ENCODE data around the gene UAP1L1. TPM values are rescaled to one million over a fixed set of nuclear protein-coding genes. Genes with fewer than 3 reads are reported as not detected.
"Not testable (repeated sequence)": the region's sequence is repeated elsewhere in the genome, so short reads cannot be mapped to it uniquely, and the experiment has no call there.

Gene UAP1L1
- total RNA-seq, 1 donor from 2014 or later: 15.4 TPM

DNA sequence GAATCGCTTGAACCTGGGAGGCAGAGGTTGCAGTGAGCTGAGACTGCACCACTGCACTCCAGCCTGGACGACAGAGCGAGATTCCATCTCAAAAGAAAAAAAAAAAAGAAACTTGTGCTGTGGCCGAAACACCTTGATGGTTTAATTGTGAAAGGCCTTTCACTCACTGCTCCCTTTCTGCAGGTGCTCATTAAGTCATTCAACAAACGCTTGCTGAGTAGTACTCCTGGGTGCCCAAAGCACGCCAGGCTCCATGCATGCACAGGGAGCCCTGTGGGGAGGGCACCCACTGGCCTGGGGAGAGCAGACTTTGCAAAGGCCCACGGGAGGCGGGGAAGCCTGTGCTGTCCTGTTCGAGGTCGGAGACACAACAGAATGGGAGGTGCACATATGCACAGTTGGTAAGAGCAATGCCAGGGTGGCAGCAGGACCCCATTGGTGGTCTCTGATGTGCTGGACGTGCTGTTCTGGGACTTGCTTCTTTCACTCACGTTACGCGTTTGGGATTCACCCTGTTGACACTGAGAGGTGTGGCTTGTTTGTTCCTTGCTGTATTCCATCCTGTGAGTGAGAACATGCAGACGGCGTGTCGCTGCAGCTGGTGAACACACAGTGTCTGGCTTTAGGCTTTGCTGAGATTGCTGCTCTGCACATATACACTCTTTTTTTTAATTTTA, 20.4 kb upstream of the UAP1L1 start:
- DNase-seq (ENCODE audit: low read depth, low spot score): no peak

DNA sequence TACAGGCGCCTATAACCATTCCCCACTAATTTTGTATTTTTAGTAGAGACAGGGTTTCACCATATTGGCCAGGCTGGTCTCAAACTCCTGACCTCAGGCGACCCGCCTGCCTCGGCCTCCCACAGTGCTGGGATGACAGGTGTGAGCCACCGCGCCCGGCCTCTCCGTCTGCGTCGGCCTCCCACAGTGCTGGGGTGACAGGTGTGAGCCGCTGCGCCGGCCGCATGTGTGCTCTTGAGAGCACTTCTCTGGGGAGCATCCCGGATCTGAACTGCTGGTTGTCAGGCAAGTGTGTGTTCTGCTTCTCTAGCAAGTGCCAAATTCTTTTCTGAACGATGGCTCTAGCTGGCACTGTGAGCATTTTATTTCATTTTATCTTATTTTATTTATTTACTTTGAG, 19.8 kb upstream of the UAP1L1 start:
- DNase-seq (ENCODE audit: low read depth, low spot score): no peak

DNA sequence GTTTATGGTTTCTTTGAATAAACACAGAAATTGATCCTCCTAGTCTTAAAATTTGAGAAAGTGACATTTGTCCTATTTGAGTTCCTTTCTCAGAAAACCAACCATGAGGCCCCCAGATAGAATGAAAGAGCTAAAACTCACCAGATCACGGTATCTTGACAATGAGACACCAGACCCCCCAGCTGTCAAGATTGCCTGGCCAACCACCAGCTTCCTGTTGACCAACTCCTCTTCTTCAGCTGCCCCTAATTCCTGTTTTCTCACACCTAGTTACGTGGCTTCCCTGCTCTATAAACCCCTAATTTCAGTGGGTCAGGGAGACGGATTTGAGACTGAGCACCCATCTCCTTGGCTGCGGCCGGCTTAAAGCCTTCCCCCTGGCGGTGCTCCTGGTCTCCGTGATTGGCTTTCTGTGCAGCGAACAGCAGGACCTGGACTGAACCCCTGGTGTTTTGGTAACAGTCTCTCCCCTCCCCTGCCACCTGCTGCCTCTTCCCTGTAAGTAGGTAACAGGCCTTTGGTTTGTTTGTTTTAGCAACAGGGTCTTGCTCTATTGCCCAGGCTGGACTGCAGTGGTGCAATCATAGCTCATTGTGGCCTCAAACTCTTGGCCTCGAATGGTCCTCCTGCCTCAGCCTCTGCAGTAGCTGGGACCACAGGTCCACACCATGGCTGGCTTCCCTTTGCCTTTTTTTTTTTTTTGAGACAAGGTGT, 18.6 kb upstream of the UAP1L1 start:
- DNase-seq (ENCODE audit: low read depth, low spot score): no peak

DNA sequence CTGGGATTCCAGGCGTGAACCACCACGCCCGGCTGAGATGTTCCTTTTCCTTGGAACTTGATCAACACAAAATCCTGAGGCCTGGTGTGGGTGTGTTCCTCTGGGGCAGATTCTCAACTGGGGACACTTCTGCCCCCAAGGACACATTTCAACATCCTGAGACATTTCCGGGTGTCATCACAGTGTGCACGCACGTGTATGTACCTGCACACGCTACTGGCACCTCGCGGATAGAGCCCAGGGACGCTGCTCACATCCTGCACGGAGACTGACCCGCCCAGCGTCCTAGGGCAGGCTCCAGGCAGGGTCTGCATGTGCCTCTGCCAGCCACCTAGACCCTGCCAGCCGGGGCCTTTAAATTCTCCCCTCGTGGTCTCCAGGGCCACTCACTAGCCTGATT, 14.9 kb upstream of the UAP1L1 start:
- DNase-seq (ENCODE audit: low read depth, low spot score): no peak

DNA sequence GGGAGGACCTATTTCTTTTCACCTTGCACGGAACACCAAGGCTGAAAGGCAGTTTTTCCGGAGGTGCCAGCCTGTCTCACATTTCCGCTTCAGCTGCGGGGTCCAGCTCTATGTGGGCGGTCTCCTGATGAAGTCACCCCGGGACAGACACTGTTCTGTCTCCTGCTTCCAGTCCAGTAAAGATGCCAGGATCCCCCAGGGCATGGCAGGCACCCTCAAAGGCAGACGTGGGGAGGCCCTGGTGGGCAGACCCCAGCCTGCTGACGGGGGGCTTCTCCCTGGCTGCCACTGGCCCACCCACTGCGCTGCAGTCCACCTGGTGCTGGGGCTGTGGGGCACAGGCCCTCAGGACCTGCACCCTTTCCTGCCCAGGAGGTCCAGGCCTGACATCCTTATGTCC, 14.5 kb upstream of the UAP1L1 start:
- not testable (repeated sequence) for DNase-seq (ENCODE audit: low read depth, low spot score)

DNA sequence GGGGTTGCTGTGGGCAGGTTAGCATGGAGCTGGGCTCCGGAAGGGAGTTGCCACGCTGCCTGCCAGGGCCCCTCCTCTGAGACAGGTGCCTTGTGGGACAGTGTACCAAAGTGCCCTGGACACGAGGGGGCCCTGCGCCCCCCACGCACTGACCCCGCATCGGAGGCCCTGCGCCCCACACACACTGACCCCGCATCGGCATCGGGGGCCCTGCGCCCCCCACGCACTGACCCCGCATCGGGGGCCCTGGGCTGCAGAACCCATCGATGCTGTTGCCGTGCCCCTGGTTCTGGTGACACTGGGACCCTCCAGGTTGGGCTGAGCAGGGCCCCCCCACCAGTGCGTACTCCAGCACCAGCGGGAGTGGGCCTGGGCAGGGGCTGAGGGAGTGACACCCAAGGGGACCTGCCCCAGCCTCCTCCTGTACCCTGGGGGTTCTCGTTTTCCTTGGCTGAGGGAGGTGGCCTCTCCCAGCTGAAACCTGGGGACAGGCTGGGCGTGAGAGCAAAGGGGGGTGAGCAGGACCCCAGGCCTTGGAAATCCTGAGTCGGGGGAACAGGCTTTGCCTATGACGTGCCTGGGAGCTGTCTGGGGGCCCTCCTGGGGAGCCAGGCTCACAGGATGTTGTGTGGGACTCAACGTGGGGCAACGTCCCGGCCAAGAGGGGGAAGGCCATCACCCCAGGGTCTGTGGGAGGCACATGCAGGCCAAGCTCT, 13.8 kb upstream of the UAP1L1 start:
- DNase-seq (ENCODE audit: low read depth, low spot score): no peak

DNA sequence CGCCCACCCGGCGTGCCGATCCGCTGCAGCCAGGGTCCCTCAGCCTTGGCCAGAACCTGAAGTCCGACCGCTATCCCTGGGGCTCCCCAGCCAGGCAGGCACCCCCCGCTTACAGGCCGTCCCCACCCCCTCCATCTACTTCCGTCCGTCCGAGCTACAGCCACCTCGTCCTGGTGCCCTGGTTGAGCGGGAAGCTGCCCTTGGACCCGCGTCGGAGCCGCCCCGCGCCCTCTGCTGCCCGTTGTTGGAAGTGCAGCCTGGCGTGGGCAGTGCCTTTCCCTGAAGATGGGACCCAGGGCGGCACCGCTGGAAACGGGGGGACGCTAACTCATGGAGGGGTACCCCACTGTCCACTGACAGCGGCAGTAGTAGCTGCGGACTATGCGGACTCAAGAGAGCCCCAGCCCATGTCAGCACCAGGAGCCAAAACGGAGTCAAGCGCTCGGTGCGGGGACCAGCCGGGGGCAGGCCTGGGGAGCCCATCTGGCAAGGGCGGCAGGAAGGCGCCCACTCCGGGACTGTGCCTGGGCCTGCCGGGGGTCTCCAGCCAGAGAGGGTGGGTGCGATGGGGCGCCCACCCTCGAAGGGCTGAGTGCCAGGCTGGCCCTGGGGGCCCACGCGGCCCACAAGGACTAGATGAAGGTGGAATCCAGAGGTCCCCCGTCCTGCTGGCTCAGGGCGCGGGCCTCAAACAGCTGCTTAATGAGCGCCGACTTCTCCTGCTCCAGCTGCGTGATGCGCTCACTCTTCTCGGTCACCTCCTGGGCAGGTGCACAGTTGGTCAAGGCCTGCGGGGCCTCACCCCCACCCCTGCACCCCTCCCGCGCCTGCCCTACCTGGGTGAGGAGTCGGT, 13.1 kb upstream of the UAP1L1 start:
- no peak for DNase-seq (ENCODE audit: low read depth, low spot score)

DNA sequence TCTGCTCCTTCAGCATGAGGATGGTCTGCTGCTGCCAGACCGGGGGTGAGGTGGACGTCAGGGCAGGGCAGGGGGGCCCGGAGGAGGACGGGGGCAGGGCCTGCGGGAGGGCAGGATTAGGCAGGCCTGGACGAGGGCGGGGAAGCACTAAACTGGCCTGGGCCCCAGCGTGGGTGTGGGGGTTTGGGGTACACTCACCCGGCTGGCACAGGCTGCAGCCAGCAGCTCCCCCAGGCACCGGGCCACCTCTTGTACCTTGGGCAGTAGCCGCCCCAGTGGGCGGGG, 12.5 kb upstream of the UAP1L1 start:
- DNase-seq (ENCODE audit: low read depth, low spot score): no peak

DNA sequence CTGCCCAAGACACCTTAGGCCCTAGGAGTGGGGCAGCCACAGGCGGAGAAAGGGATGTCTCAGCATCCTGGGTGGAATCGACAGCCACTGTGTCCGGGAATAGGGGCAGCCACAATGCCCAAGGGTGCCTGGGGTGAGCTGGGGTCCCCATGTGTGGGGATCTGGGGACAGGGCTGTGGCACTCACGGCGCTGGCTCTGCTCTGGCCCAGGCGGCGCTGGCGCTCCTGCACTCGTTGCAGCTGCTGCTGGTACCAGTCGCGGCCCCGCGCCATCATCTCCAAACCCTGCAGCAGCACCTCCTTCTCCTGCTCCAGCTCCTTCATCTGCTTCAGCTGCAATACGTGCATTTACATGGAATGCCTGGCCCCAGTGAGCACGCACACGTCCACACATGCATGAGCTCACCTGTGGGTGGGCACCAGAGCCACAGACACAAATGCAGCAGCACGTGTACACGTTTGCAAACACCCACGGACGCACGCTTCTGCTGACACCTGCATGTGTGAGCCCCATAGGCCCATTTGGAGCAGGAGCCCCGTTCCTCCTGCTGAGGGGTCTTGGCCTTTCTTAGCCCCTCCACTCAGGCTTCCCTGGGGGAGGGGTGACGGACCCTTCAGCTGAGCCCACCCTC, 11.9 kb upstream of the UAP1L1 start:
- DNase-seq (ENCODE audit: low read depth, low spot score): no peak

DNA sequence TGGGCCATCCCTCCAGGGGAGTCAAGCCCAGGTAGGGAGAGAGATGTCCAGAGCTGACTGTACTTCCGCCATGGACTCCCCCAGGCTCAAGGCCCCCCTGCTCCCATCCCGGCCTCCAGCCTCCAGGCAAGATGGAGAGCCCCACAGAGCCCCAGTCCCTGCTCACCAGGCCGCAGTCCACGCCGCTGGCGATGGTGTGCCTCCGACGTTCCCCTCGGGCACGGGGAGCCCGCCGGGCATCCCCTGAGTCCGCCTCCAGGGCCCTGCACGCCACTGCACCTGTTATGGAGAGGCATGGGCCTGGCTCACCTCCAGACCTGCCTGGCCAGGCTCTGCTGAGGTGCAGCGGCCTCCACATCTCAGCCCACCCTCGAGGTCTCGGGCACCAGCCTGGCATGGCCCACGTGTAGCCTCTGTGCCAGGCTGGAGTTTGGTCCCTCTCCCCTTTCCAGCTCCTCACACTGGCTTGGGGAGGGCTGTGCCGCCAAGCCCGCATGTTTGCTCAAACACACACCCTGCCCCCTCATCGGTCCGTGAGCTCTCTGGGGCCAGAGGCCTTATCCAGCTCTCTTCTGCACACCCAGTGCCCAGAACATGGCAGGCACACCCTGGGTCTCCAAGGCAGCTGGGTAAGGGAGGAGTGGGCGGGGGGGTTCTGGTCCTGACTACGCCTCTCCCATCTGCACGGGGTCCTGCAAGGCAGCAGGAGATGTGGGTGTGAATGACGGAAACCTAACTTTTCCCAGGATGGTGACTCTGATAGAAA, 11.0 kb upstream of the UAP1L1 start:
- no peak for DNase-seq (ENCODE audit: low read depth, low spot score)

DNA sequence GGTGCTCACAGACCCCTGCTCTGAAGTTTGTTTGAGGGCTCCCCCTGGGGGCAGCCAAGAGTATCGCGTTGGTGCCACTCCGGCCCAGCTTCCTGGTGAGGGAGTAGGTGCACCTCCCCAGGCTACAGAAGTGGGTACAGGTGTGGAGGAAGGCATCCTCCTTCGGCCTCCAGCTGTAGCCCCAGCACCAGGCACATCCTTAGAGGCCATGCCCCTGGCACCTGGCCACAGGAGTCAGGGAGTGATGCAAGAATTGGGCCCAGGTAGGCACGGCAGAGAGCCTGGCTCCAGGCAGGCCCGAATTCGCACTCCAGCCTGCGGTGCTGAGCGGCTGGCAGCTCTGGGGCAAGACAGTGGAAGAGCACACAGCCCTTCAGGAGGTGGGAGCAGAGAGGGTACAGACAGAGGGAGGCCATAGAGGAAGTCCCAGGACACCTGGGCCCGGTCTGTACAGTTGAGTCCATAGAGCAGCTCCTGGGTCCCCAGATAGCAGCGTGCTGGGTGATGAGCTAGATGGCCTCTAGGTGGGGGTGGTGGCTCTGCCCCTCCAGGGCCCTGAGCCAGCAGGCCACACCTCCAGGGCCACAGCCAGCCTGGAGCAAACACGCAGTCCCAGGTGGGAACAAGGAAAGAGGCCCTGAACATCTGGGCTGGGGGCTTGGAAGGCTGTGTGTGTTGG, 9.3 kb upstream of the UAP1L1 start:
- peak; percentile 52 for DNase-seq (ENCODE audit: low read depth, low spot score)

DNA sequence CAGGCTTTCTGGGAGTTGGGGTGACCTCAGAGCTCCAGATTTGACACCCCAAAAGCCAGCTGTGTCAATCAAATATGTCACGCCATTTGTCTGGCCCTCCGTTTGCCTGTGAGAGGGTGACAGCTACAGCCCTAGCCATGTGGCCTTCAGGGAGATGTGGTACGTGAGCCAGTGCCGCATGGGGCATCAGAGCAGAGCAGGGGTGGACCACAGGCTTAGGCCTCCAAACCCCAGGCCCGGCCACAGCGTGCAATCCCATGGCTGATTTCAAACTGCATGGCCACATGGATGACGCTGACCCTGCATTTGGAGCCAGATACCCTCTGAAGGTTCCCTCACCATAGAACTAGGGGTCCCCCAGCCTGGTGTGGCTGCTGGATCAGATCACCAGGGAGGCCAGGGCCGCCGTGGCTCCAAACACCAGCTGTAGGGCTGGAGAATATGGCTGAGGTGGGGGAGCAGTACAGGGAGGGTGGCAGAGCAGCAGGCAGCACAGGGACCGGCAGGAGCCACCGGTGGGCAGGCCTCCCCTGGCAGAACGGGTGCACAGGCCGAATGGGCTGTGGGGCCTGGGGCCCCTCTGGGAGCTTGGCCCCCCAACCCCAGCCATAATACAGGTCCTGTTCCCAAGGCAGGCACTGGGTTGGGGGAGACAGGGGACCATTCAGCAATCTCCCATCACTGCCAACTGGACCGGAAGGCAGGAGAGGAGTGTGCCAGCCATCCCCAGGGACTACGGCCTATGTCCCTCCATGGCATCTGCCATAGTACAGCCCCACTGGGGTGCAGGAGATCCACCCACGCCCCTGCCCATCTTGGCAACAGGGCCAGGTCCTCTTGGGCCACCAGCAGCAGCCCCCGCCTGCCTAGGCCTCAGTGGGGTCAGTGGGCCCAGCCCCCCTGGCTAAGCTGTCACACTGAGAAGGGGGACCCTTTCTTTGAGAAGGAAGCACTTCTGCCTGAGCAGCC, 8.5 kb upstream of the UAP1L1 start:
- DNase-seq (ENCODE audit: low read depth, low spot score): no peak

DNA sequence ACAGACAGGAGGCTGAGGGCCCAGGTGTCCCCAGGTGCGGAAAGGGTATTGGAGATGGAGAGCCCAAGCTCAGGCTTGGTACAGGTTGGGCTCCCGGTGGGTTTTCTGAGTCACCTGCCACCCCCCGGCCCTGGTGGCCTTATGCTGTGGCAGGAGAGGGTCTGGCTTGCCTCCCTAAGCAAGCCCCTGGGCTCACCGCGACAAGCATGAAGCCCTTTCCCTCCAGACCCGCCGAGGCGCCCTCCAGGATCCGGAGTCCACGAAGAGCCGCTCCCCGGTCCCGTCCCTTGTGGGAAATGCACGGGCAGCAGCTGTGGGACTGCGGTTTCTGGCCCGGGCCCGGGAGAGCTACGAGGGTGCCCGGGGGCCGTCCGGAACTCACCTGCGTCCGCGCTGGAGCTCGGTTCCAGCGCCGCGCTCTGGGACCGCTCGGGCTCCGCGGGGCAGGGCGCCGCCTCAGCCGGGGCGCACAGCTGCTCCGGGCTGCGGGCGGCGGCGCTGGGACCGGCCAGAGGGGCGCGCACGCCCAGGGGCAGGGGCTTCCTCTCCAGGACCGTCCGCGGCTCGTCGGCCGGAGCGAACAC, 7.7 kb upstream of the UAP1L1 start:
- no peak for DNase-seq (ENCODE audit: low read depth, low spot score)

DNA sequence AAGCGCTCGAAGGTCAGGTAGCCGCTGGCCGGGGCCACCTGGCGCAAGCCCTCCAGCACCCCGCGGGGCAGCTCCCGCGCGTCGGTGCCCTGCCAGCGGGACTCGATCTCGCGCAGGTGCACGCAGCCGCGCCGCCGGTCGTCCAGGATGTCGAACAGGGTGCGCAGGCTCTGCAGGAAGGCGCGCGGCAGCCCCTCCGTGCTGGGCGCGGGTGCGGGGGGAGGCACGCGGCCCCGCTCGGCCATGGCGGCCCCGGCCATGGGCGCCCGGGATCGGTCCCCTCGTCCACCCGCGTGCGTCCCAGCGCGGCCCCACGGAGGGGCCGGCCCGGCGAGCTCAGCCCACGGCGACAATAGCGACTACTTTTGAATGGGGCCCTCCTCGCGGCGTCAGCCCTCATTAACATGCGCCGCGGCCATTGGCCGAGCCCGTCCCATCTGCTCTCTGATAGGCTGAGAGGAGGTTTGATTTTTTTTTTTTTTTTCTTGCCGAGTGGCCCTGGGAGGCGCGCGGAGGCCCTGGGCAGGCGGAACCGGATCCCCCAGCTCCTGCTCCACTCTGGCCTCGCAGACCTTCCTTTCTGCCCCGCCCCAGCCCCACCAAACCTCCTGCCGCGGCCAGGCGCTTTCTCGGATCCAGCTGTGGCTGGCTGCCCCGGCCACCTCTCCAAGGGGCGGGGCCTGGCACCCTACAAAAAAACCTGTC, 7.0 kb upstream of the UAP1L1 start, which contains the start of gene SAPCD2:
TSS of gene SAPCD2 (minus strand) at position 357 of the 705 bp plus-strand sequence. CDS start at position 260, 97 bp downstream.
- peak; percentile 44 for DNase-seq (ENCODE audit: low read depth, low spot score)

DNA sequence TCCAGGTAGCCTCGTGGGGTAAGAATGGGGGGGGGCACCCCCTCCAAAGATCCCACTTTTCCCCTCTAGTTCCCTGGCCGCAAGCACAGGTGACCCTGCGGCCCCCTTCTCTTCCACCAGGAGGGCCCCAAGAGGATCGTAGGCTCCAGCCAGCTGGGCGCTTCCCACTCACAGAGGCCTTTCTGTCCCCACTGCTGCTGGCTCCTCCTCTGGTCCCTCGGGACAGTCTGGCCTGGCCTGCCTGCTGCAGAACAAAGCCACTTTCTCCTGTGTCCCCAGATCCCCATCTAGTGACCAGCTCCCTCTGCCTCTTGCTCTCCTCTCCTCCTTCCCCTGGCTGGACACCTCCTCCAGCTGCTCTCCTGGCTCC, 6.4 kb upstream of the UAP1L1 start:
- no peak for DNase-seq (ENCODE audit: low read depth, low spot score)

DNA sequence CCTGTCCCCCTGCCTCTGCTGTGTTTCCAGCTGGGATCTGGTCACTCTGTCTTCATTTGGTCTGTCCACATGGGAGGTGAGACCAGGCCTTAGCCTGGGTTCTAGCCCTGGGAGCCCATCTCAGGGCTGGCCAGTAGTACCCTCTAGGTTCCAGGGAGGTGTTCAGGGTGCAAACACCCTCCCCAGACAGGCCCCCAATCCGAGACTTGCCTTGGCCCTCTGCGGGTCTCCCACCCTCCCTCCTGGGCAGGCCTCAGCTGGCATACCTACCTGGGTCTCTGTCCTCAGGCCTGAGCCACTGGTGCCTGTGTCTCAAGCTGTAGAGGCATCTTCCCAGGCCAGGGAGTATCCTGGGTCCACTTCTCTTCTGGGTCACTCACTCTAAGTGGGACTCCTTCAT, 6.0 kb upstream of the UAP1L1 start:
- DNase-seq (ENCODE audit: low read depth, low spot score): no peak

DNA sequence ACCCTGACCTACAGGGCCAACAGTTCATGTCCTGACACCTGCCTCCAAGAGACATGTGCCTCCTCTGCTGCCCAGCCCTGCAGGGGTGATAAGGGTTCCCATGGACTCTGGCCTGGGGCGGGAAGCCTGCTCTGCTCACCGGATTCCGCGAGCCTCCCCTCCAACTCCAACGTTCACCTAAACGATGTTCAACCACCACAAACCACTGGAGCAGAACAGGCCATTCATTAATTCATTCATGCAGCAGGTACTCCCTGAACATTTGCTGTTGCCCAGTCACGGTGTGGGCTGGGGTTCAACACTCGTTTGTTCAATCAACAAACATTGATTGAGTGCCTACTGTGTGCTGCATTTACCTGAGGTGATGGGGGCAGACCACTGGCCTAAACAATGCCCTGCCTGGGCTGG, 3.3 kb upstream of the UAP1L1 start:
- no peak for DNase-seq (ENCODE audit: low read depth, low spot score)

All from pulmonary artery endothelial cell (primary cell).